ENCODE data around the gene PSMD13.

- TF ChIP-seq CTCF (IDR thresholded peaks at IDR 0.05; ENCODE audit: low read length) (no peak), EZH2 (IDR thresholded peaks at IDR 0.05; ENCODE audit: borderline replicate concordance, low read length) (no peak)
These were observed 24.4 kb upstream of the PSMD13 start for GRCh38 chr11:212150-213100.

Measured in OCI-LY1 (cell line).